Upper lobe of right lung (tissue), 1 donor: ENCODE results near the gene CAPRIN2. TPM values are rescaled to one million over a fixed set of nuclear protein-coding genes. Genes with fewer than 3 reads are reported as not detected.

Source experiments
- ATAC-seq: fragments of 200-7000 bp; cut with Tn5 transposase; one replicate; pipeline ENCODE4 v1.9.1; 2020; ENCODE audit warnings: mild to moderate bottlenecking, moderate library complexity
- DNase-seq: peaks from one replicate; pipeline ENCODE4 v3.0.0-alpha.2; 2020
- H3K27ac ChIP-seq: fragments of 200-600 bp; one replicate; pipeline ENCODE4 v1.8.0; 2022
- H3K27me3 ChIP-seq: fragments of 200-600 bp; one replicate; pipeline ENCODE4 v1.8.0; 2022; ENCODE audit warnings: mild to moderate bottlenecking
- H3K36me3 ChIP-seq: fragments of 200-600 bp; one replicate; pipeline ENCODE4 v1.8.0; 2022
- H3K4me1 ChIP-seq: fragments of 200-600 bp; one replicate; pipeline ENCODE4 v1.8.0; 2022
- H3K4me3 ChIP-seq: fragments of 200-600 bp; one replicate; pipeline ENCODE4 v1.8.0; 2022; ENCODE audit warnings: mild to moderate bottlenecking
- H3K9me3 ChIP-seq: fragments of 200-600 bp; one replicate; pipeline ENCODE4 v1.8.0; 2022
- CTCF ChIP-seq: fragments of 200-600 bp; IDR thresholded peaks from one replicate; pipeline ENCODE4 v1.8.0; 2022; ENCODE audit warnings: antibody characterized with exemption
- intact Hi-C: fragments of 100-400 bp; cut with DNase I; formaldehyde crosslinking; loops from one replicate; pipeline ENCODE4 v1.11.0; 2022
- total RNA-seq: library from RNA; stranded (reverse); fragmentation: NEBNext Ultra II Directional; extraction: Animal tissue kit (Norgen Biotek cat#: 25700); gene quantifications from one replicate; pipeline ENCODE4 v1.2.1, GENCODE V29; 2021
- donor health status: DM: no; HTN: yes; CAD: no; lungs with severe emphysema.

The CAPRIN2 gene
- total RNA-seq, 1 donor from 2014 or later, result 17.2 TPM

GRCh38 chr12:30752255-30752654 is 2.5 kb downstream of the CAPRIN2 start:
- Histone ChIP-seq H3K4me1 (peaks cover 12% of the 10 kb centered on the region), H3K27ac (no peak overlapping the region), H3K4me3 (no peak overlapping the region), H3K36me3 (no peaks in the 10 kb centered on the region), H3K9me3 (no peaks in the 10 kb centered on the region), H3K27me3 (no peaks in the 10 kb centered on the region)
- intact Hi-C loops, result no loop called here
- TF ChIP-seq CTCF, result no peak
- DNase-seq, result no peak
- ATAC-seq, result no peak

- intact Hi-C loops, result no loop called here
- DNase-seq (no peak), ATAC-seq (no peak)
- TF ChIP-seq CTCF, result no peak
- Histone ChIP-seq H3K4me3 (no peak overlapping the region), H3K27me3 (no peaks in the 10 kb centered on the region), H3K4me1 (peaks cover under 1% of the 10 kb centered on the region), H3K36me3 (no peaks in the 10 kb centered on the region), H3K27ac (no peak overlapping the region), H3K9me3 (no peaks in the 10 kb centered on the region)
Observed at GRCh38 chr12:30748147-30748546, 6.6 kb downstream of the CAPRIN2 start.

GRCh38 chr12:30746190-30746589 is 8.6 kb downstream of the CAPRIN2 start:
- Histone ChIP-seq H3K4me1 (no peaks in the 10 kb centered on the region), H3K27me3 (no peaks in the 10 kb centered on the region), H3K36me3 (no peaks in the 10 kb centered on the region), H3K4me3 (no peak overlapping the region), H3K9me3 (no peaks in the 10 kb centered on the region), H3K27ac (no peak overlapping the region)
- TF ChIP-seq CTCF, result no peak
- ATAC-seq (peak; percentile 58), DNase-seq (no peak)
- intact Hi-C loops, result no loop called here

GRCh38 chr12:30744321-30744720 is 10.4 kb downstream of the CAPRIN2 start:
- intact Hi-C loops, result no loop called here
- Histone ChIP-seq H3K9me3 (no peaks in the 10 kb centered on the region), H3K27me3 (no peaks in the 10 kb centered on the region), H3K4me3 (no peak overlapping the region), H3K36me3 (no peaks in the 10 kb centered on the region), H3K4me1 (no peaks in the 10 kb centered on the region), H3K27ac (no peak overlapping the region)
- no peak for ATAC-seq
- no peak for TF ChIP-seq CTCF
- DNase-seq, result no peak

GRCh38 chr12:30740274-30740673 is 14.5 kb downstream of the CAPRIN2 start:
- Histone ChIP-seq H3K4me3 (no peak overlapping the region), H3K4me1 (no peaks in the 10 kb centered on the region), H3K9me3 (no peaks in the 10 kb centered on the region), H3K36me3 (no peaks in the 10 kb centered on the region), H3K27me3 (no peaks in the 10 kb centered on the region), H3K27ac (no peak overlapping the region)
- no peak for TF ChIP-seq CTCF
- intact Hi-C loops, result no loop called here
- no peak for DNase-seq
- ATAC-seq, result no peak

GRCh38 chr12:30739020-30739419 is 15.7 kb downstream of the CAPRIN2 start:
- no peak overlapping the region for H3K27ac ChIP-seq
- ATAC-seq (no peak), DNase-seq (no peak)
- no peaks in the 10 kb centered on the region for H3K27me3 ChIP-seq
- peaks cover 4% of the 10 kb centered on the region for H3K36me3 ChIP-seq
- H3K4me3 ChIP-seq, result no peak overlapping the region
- no peak for TF ChIP-seq CTCF
- intact Hi-C loops, result no loop called here
- no peaks in the 10 kb centered on the region for H3K4me1 ChIP-seq
- H3K9me3 ChIP-seq, result no peaks in the 10 kb centered on the region
